HFFc6 (cell line): ENCODE measurements around the gene XXYLT1. TPM values are rescaled to one million over a fixed set of nuclear protein-coding genes. Genes with fewer than 3 reads are reported as not detected.

ENCODE experiments used
- DNase-seq: peaks from one replicate; pipeline ENCODE4 v3.0.0-alpha.2; 2018
- H3K27ac Mint-ChIP-seq: 2 replicates; pipeline ENCODE4 v1.8.0; 2020; ENCODE audit warnings: mild to moderate bottlenecking, mixed read lengths
- H3K27me3 Mint-ChIP-seq: 2 replicates; pipeline ENCODE4 v1.8.0; 2021; ENCODE audit warnings: mild to moderate bottlenecking, moderate library complexity, mixed read lengths; ENCODE audit not compliant: insufficient read depth
- H3K36me3 Mint-ChIP-seq: 2 replicates; pipeline ENCODE4 v1.8.0; 2021; ENCODE audit warnings: low read depth, mixed read lengths
- H3K4me1 Mint-ChIP-seq: 2 replicates; pipeline ENCODE4 v1.8.0; 2020; ENCODE audit warnings: low read depth, mixed read lengths
- H3K4me3 Mint-ChIP-seq: 2 replicates; pipeline ENCODE4 v1.8.0; 2020; ENCODE audit warnings: mild to moderate bottlenecking, moderate library complexity, mixed read lengths
- H3K9me3 Mint-ChIP-seq: 2 replicates; pipeline ENCODE4 v1.8.0; 2020; ENCODE audit warnings: mild to moderate bottlenecking, mixed read lengths
- CTCF ChIP-seq: fragments of 200-600 bp; sonication (generic); IDR thresholded peaks from 2 replicates; pipeline ENCODE4 v1.5.0; 2021; ENCODE audit warnings: antibody characterized with exemption, mild to moderate bottlenecking
- total RNA-seq, 6 experiments: library from RNA; stranded (reverse); fragmentation: NEBNext Ultra II Directional; extraction: Animal tissue kit (Norgen Biotek cat#: 25700); gene quantifications; 2 replicates in 1 of 6; 3 replicates in 5 of 6; pipeline ENCODE4 v1.2.3, GENCODE V29; 2021

XXYLT1 gene
- total RNA-seq, 6 experiments from 2014 or later, result 16.9 to 24.2 (median 18.3) TPM

GRCh38 chr3:195080125-195080524 is 190.8 kb downstream of the XXYLT1 start:
- H3K4me1 Mint-ChIP-seq, result peaks cover 8% of the 10 kb centered on the region; the same call in 1 of the 2 replicates
- no peaks in the 10 kb centered on the region for H3K36me3 Mint-ChIP-seq
- no peaks in the 10 kb centered on the region for H3K9me3 Mint-ChIP-seq
- peaks cover 3% of the 10 kb centered on the region; the same call in 1 of the 2 replicates for H3K27me3 Mint-ChIP-seq
- no peak overlapping the region for H3K4me3 Mint-ChIP-seq
- no peak for TF ChIP-seq CTCF
- H3K27ac Mint-ChIP-seq, result no peak overlapping the region
- DNase-seq, result no peak

- Mint-ChIP-seq H3K4me1 (peaks cover 8% of the 10 kb centered on the region; the same call in 1 of the 2 replicates), H3K9me3 (no peaks in the 10 kb centered on the region), H3K36me3 (no peaks in the 10 kb centered on the region), H3K27ac (no peak overlapping the region), H3K4me3 (no peak overlapping the region), H3K27me3 (peaks cover 3% of the 10 kb centered on the region; the same call in 1 of the 2 replicates)
- TF ChIP-seq CTCF, result no peak
- DNase-seq, result no peak
Observed at GRCh38 chr3:195079636-195080035, 191.3 kb downstream of the XXYLT1 start.

GRCh38 chr3:195078891-195079440 is 192.0 kb downstream of the XXYLT1 start:
- H3K27ac Mint-ChIP-seq, result no peak overlapping the region
- no peak for TF ChIP-seq CTCF
- peaks cover 2% of the 10 kb centered on the region; the same call in 1 of the 2 replicates for H3K27me3 Mint-ChIP-seq
- H3K36me3 Mint-ChIP-seq, result no peaks in the 10 kb centered on the region
- no peak for DNase-seq
- H3K9me3 Mint-ChIP-seq, result no peaks in the 10 kb centered on the region
- peaks cover 8% of the 10 kb centered on the region; the same call in 1 of the 2 replicates for H3K4me1 Mint-ChIP-seq
- H3K4me3 Mint-ChIP-seq, result no peak overlapping the region

- Mint-ChIP-seq H3K27me3 (peaks cover 2% of the 10 kb centered on the region; the same call in 1 of the 2 replicates), H3K4me1 (peaks cover 8% of the 10 kb centered on the region; the same call in 1 of the 2 replicates), H3K9me3 (no peaks in the 10 kb centered on the region), H3K36me3 (no peaks in the 10 kb centered on the region), H3K4me3 (no peak overlapping the region), H3K27ac (no peak overlapping the region)
- DNase-seq, result no peak
- TF ChIP-seq CTCF, result no peak
Observed at GRCh38 chr3:195077611-195078540, 193.1 kb downstream of the XXYLT1 start.

- H3K27ac Mint-ChIP-seq, result no peak overlapping the region
- H3K27me3 Mint-ChIP-seq, result peaks cover 2% of the 10 kb centered on the region; the same call in 1 of the 2 replicates
- peaks cover 8% of the 10 kb centered on the region; the same call in 1 of the 2 replicates for H3K4me1 Mint-ChIP-seq
- H3K9me3 Mint-ChIP-seq, result no peaks in the 10 kb centered on the region
- no peak for DNase-seq
- TF ChIP-seq CTCF, result no peak
- no peaks in the 10 kb centered on the region for H3K36me3 Mint-ChIP-seq
- H3K4me3 Mint-ChIP-seq, result no peak overlapping the region
Observed at GRCh38 chr3:195076981-195077610, 193.9 kb downstream of the XXYLT1 start.
